ENCODE measurements around the gene PTPN6.

DNA sequence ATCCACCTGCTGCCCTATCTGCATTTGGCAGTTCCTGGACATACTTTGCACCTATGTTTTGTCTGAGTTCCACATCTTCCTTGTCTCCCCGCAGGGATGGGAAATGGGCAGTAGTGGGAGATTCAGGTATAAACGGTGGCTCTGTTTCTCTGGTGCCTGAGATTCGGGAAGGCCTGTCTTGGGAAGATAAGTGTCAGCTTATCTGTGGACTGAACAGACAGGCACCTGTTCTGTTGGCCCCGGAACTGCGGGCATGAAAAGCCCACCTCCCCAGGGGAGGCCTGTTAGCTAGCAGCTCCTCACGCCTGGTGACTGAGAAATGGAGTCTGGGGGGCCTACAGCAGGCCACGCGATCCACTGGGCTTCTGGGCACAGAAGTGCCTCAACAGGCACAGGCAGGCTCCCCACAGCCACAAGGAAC lies 13.5 kb downstream of the PTPN6 start:
- no peak; the same call in 1 of the 2 replicates for TF ChIP-seq POLR2A (IDR thresholded peaks at IDR 0.05; ENCODE audit: low read depth, low read length)
- TF ChIP-seq NR2C1 (IDR thresholded peaks at IDR 0.05): no peak
- no peak for TF ChIP-seq SUZ12 (IDR thresholded peaks at IDR 0.05; ENCODE audit: unreplicated experiment)
- TF ChIP-seq, protein P1, sequence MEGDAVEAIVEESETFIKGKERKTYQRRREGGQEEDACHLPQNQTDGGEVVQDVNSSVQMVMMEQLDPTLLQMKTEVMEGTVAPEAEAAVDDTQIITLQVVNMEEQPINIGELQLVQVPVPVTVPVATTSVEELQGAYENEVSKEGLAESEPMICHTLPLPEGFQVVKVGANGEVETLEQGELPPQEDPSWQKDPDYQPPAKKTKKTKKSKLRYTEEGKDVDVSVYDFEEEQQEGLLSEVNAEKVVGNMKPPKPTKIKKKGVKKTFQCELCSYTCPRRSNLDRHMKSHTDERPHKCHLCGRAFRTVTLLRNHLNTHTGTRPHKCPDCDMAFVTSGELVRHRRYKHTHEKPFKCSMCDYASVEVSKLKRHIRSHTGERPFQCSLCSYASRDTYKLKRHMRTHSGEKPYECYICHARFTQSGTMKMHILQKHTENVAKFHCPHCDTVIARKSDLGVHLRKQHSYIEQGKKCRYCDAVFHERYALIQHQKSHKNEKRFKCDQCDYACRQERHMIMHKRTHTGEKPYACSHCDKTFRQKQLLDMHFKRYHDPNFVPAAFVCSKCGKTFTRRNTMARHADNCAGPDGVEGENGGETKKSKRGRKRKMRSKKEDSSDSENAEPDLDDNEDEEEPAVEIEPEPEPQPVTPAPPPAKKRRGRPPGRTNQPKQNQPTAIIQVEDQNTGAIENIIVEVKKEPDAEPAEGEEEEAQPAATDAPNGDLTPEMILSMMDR (IDR thresholded peaks at IDR 0.05 in 2 of 3, conservative IDR thresholded peaks at IDR 0.05 in 1 of 3; ENCODE audit: control insufficient read depth in 2 of 3, extremely low read depth in 1 of 3, insufficient read depth in 1 of 3, low read depth in 3 of 3, low read length in 3 of 3): no peak
- TF ChIP-seq, protein P2, sequence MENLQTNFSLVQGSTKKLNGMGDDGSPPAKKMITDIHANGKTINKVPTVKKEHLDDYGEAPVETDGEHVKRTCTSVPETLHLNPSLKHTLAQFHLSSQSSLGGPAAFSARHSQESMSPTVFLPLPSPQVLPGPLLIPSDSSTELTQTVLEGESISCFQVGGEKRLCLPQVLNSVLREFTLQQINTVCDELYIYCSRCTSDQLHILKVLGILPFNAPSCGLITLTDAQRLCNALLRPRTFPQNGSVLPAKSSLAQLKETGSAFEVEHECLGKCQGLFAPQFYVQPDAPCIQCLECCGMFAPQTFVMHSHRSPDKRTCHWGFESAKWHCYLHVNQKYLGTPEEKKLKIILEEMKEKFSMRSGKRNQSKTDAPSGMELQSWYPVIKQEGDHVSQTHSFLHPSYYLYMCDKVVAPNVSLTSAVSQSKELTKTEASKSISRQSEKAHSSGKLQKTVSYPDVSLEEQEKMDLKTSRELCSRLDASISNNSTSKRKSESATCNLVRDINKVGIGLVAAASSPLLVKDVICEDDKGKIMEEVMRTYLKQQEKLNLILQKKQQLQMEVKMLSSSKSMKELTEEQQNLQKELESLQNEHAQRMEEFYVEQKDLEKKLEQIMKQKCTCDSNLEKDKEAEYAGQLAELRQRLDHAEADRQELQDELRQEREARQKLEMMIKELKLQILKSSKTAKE (IDR thresholded peaks at IDR 0.05; ENCODE audit: low read depth, poor library complexity, severe bottlenecking): no peak
- TF ChIP-seq EP300 (IDR thresholded peaks at IDR 0.05; ENCODE audit: borderline replicate concordance in 1 of 2, control insufficient read depth in 1 of 2, low read depth in 2 of 2, low read length in 2 of 2): no peak
- no peak for TF ChIP-seq STAT3 (IDR thresholded peaks at IDR 0.05; ENCODE audit: low read depth, low read length)
- TF ChIP-seq, protein P3, sequence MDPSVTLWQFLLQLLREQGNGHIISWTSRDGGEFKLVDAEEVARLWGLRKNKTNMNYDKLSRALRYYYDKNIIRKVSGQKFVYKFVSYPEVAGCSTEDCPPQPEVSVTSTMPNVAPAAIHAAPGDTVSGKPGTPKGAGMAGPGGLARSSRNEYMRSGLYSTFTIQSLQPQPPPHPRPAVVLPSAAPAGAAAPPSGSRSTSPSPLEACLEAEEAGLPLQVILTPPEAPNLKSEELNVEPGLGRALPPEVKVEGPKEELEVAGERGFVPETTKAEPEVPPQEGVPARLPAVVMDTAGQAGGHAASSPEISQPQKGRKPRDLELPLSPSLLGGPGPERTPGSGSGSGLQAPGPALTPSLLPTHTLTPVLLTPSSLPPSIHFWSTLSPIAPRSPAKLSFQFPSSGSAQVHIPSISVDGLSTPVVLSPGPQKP (IDR thresholded peaks at IDR 0.05; ENCODE audit: low read depth, low read length): no peak
- no peak for TF ChIP-seq NRF1 (conservative IDR thresholded peaks at IDR 0.05; ENCODE audit: low read depth, low read length)
- no peak for TF ChIP-seq CREB1 (IDR thresholded peaks at IDR 0.05; ENCODE audit: low read depth)
- TF ChIP-seq MEF2A (IDR thresholded peaks at IDR 0.05; ENCODE audit: insufficient read depth, low read depth, low read length): no peak
- no peak for TF ChIP-seq ZSCAN29 (IDR thresholded peaks at IDR 0.05)

All from GM12878 (cell line).